PFSK-1 (cell line): ENCODE results near the gene RASSF1.

Experiments
- FOXP2 ChIP-seq: optimal IDR thresholded peaks from 2 replicates; pipeline ENCODE3; 2011; ENCODE audit warnings: borderline replicate concordance, control low read depth, inconsistent platforms; ENCODE audit not compliant: insufficient read depth; ENCODE audit errors: extremely low read length, extremely low read depth
- POLR2AphosphoS5 ChIP-seq: IDR thresholded peaks from 2 replicates; pipeline ENCODE4 v1.6.1; 2012; ENCODE audit warnings: low read depth, mild to moderate bottlenecking, control low read depth, low read length, moderate library complexity
- SIN3A ChIP-seq: IDR thresholded peaks from 2 replicates; pipeline ENCODE4 v1.6.1; 2012; ENCODE audit warnings: mild to moderate bottlenecking, low read length, moderate library complexity, borderline replicate concordance; ENCODE audit not compliant: insufficient read depth
- TAF1 ChIP-seq: IDR thresholded peaks from 2 replicates; pipeline ENCODE4 v1.6.1; 2012; ENCODE audit warnings: low read length, control low read depth, borderline replicate concordance; ENCODE audit not compliant: insufficient read depth
- TF ChIP-seq, protein P1 (sequence below), 2 experiments: IDR thresholded peaks; 2 replicates each; pipeline versions ENCODE4 v1.6.1 to v1.8.0; 2011 to 2012; ENCODE audit warnings: low read depth in 2 of 2, low read length in 2 of 2, control low read depth in 1 of 2, inconsistent platforms in 1 of 2, mild to moderate bottlenecking in 1 of 2, moderate library complexity in 1 of 2; ENCODE audit not compliant: insufficient read depth in 1 of 2

RASSF1 gene

DNA sequence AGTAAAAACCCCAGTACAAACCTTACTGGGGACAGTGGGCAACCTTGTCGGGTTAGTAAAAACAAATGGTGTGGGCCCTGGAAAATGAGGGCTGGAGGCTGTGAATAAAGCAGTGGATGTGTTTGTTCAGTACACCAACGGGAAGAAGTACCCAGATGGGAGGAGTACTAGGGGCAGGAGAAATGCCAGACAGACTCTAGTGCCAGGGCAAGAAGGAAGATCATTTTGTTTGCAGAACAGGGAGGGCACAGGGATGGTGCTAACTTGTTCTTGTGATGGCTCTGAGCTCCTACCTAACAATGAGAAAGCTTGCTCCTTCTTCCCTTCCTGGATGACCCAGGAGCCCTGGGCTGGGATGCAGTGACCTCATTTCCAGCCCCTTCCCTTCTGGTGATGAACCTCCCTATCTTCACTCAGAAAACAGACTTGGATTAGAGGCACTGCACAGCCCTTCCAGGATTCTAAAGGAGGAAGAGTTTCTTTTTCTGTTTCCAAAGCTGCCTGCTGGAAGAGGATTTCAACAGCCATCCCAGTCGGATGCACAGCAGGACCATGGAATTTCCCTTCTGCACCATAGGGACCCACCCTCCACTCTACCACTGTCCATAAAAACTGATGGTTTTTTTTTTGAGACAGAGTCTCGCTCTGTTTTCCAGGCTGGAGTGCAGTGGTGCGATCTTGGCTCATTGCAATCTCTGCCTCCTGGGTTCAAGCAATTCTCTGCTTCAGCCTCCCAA is 6.1 kb downstream of the RASSF1 start:
- TF ChIP-seq FOXP2 (no peak), POLR2AphosphoS5 (no peak), TAF1 (no peak), SIN3A (no peak)
- TF ChIP-seq, protein P1, sequence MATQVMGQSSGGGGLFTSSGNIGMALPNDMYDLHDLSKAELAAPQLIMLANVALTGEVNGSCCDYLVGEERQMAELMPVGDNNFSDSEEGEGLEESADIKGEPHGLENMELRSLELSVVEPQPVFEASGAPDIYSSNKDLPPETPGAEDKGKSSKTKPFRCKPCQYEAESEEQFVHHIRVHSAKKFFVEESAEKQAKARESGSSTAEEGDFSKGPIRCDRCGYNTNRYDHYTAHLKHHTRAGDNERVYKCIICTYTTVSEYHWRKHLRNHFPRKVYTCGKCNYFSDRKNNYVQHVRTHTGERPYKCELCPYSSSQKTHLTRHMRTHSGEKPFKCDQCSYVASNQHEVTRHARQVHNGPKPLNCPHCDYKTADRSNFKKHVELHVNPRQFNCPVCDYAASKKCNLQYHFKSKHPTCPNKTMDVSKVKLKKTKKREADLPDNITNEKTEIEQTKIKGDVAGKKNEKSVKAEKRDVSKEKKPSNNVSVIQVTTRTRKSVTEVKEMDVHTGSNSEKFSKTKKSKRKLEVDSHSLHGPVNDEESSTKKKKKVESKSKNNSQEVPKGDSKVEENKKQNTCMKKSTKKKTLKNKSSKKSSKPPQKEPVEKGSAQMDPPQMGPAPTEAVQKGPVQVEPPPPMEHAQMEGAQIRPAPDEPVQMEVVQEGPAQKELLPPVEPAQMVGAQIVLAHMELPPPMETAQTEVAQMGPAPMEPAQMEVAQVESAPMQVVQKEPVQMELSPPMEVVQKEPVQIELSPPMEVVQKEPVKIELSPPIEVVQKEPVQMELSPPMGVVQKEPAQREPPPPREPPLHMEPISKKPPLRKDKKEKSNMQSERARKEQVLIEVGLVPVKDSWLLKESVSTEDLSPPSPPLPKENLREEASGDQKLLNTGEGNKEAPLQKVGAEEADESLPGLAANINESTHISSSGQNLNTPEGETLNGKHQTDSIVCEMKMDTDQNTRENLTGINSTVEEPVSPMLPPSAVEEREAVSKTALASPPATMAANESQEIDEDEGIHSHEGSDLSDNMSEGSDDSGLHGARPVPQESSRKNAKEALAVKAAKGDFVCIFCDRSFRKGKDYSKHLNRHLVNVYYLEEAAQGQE (IDR thresholded peaks at IDR 0.05; ENCODE audit: insufficient read depth in 1 of 2, low read depth in 2 of 2, low read length in 2 of 2) = no peak

DNA sequence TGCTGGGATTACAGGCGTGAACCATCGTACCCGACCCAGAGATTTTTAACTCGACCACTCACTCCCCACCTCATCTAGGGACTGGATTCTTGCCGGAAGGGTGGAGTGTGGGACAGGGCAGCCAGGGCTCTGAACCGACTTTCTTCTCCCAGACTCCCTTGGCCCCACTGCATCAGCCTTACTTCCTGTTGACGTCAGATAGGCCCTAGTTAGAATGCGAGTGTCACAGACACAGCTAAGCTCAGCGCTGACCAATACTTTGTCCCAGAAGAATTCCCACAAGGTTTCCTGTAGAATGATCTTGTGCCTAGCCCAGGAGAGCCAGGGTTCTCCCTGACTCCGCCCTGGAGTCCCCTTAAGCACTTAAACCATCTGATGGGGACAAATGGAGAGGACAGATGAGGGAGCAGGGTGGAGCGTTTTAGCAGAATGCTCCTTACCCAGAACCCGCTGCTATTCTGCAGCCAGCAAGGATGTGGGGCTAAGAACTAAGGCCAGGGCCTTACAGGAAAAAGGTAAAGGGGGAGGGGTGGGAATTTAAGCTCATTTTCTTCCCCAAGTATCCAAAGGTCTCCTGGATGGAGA is 6.8 kb downstream of the RASSF1 start:
- TF ChIP-seq SIN3A = no peak

DNA sequence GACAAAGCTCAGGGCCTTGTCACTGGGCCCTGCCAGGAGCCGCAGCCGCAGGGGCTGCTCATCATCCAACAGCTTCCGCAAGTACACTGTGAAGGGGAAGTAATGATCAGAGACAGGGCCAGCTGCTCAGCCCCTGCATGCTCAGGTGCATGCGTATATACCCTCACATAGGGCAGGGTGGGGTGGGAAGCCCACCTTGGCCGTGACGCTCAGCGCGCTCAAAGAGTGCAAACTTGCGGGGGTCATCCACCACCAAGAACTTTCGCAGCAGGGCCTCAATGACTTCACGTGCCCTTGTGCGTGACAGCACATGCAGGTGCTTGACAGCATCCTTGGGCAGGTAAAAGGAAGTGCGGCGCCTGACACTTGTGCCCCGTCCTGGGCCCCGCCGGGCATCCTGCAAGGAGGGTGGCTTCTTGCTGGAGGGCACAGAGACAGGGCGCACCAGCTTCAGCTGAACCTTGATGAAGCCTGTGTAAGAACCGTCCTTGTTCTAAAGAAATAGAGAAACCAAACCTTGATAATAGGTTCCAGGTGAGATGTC is 9.2 kb downstream of the RASSF1 start:
- TF ChIP-seq SIN3A (no peak), FOXP2 (no peak), POLR2AphosphoS5 (no peak), TAF1 (no peak)
- TF ChIP-seq, protein P1 (IDR thresholded peaks at IDR 0.05; ENCODE audit: insufficient read depth in 1 of 2, low read depth in 2 of 2, low read length in 2 of 2) = no peak

DNA sequence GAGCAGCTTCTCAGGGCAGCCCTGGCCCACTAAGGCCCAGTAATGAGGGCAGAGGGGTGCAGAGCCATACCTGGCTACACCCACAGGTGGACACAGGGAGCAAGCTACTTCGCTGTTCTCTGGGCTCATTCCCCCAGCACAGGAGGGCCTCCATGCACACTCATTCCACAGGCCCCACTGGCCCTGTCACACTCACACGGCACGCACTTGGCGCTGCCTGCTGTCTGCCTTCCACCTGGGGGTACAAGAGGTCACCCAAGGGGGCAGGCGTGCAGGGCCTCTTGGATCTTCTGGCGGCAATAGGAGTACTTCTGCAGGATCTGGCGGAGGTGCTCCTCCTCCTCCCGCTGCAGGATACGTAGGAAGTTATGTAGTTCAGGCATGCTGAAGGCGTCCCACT is 10.3 kb downstream of the RASSF1 start:
- TF ChIP-seq POLR2AphosphoS5 (no peak), FOXP2 (no peak), TAF1 (no peak)

DNA sequence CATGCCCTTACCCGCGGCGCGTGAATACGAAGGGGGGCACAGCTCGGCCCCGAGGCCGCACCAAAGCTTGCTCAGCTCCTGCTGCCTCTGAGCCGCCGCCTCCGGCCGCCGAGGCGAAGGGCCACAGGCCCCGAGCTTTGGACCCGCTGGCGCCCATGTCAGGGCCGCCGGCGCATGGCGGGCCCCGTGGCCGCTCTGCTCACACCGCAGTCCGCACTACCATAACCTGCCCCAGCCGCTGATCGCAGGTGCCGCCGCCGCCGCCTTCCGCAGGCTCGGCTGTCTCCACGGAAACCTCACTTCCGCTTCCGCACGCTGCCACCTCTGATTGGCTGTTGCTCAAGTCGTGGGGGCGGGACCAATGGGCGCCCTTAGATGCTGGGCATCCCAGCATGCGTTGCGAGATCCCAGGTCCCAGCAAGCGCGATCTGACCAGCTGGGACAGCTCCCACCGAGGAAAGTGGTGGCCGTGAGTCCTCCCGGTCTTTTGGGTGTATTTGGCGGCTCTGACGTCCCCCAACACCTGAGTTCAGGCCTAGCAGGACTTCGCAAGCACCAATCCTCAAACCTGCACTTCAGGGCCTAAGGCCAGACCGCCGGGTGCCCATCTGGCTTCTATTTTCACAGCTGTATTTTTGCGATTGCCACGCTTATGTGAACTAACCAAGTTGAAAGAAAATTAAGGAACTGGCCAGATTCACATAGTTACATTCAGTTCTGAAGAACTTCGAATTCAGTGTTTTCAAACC is 12.5 kb downstream of the RASSF1 start, which contains the start of gene TUSC2:
Gene TUSC2 (minus strand): TSS at position 281 of the 749 bp plus-strand sequence. CDS start 124 bp downstream, at position 157.
- TF ChIP-seq, protein P1 (IDR thresholded peaks at IDR 0.05; ENCODE audit: insufficient read depth in 1 of 2, low read depth in 2 of 2, low read length in 2 of 2) = peak; percentile 53 to 54; a peak in 2 of 4 replicates
- TF ChIP-seq SIN3A (no peak; the same call in 1 of the 2 replicates), FOXP2 (no peak), TAF1 (peak; percentile 78; the same call in 1 of the 2 replicates), POLR2AphosphoS5 (peak; percentile 79)
